ENCODE data around the gene TMEM50A.
"Not testable (repeated sequence)": the region's sequence is repeated elsewhere in the genome, so short reads cannot be mapped to it uniquely, and the experiment has no call there.

TMEM50A gene

GRCh38 chr1:25329950-25330349, 8.2 kb upstream of the TMEM50A start:
- not testable (repeated sequence) for DNase-seq (ENCODE audit: extremely low read depth in 1 of 2, low read depth in 1 of 2)

DNA sequence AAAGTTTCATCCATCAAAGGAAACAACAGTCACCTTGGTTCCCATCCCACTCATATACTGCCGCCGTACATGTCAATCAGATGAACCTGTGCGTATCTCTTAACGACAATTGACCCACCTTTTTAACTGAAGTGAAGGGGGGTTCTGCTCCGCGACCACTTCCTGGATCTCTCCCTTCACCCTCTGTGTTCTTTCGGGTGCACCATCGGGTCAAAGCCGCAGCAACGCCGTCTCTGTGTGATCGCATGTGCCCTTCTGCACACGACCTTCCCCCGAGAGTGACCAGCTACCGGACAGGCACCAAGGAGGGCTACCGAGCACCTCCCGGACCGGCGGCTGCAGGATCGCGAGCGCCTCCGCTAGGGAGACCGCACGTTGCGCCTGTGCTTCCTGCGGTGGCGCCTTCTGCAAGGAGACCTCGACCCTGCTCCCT, 1.2 kb upstream of the TMEM50A start:
- DNase-seq (ENCODE audit: extremely low read depth in 1 of 2, low read depth in 1 of 2) = not testable (repeated sequence)

DNA sequence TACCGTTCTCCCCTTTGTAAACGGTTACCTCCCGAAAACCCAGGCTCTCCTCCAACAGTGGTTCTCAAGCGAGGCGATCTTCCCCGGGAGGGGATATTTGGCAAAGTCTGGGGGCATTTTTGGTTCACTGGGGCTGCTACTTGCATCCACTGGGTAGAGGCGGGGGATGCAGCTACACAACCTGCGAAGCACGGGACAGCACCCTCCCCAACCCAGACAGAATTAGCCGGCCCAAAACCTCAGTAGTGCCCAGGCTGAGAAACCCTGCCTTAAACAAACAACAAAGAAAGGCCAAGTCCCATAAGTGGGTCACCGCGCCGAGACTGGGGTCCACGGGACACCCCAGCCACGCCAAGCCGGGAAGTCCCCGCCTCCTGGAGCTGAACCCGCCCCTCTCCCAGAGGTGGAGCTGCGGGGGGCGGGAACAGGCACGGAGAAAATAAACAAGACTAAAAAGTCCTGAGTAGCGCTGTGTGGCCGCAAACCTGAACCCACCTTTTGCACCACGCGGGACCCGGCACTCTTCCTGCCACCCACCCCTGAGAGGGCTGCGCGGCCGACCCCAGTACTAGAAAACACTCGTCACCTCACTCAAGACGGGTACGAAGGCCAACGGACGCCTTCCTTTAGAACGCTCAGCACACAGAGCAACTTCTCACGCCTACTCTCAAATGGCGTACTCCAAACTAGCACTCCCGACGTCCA, 499 bp upstream of the TMEM50A start:
- peak in 1 of 2 donors; percentile 3 for DNase-seq (ENCODE audit: extremely low read depth in 1 of 2, low read depth in 1 of 2)

DNA sequence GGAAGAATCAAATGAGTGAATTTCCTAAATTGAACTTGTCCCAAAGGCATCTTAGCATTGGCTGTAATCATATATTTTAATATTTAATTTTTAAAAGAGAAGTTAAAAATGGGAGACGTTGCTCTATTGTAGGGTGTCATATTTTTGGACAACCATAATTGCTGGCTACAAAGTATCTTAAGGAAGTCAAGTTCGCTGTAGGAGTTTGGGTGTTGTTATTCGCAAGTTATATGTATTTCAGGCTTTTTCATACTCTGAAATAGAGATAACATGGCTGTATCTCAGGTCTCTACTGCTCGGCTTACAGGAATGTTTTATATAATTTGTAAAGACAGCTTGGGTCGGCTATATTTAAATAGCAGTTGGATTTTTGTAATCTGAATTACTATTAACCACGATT, 852 bp downstream of the TMEM50A start:
- no peak for DNase-seq (ENCODE audit: extremely low read depth in 1 of 2, low read depth in 1 of 2)

DNA sequence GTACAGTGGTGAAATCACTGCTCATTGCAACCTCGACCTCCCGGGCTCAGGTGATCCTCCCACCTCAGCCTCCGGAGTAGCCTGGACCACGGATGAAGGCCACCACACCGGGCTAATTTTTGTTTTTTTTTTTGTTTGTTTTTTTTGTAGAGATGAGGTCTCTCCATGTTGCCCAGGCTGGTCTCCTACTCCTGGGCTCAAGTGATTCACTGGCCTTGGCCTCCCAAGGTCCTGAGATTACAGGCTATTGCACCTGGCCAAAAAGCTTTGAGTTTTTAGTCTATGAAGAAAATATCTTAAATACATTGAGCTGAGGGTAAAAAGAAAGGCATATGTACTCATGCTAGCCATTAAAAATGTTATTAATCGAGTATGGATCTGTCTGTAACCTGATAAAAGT, 3.6 kb downstream of the TMEM50A start:
- no peak for DNase-seq (ENCODE audit: extremely low read depth in 1 of 2, low read depth in 1 of 2)

GRCh38 chr1:25342846-25343245, 4.7 kb downstream of the TMEM50A start:
- DNase-seq (ENCODE audit: extremely low read depth in 1 of 2, low read depth in 1 of 2) = no peak

DNA sequence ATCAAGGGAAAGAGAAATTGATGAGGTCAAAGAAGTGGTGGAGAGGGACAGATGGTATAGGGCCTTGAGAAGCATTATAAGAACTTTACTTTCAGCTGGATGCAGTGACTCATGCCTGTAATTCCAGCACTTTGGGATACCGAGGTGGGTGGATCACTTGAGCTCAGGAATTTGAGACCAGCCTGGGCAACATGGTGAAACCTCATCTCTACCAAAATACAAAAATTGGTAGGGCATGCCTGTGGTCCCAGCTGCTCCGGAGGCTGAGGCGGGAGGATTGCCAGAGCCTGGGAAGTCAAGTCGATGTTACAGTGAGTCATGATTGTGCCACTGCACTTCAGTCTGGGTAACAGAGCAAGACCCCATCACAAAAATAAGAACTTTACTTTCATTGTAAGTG, 5.7 kb downstream of the TMEM50A start:
- DNase-seq (ENCODE audit: extremely low read depth in 1 of 2, low read depth in 1 of 2) = no peak

DNA sequence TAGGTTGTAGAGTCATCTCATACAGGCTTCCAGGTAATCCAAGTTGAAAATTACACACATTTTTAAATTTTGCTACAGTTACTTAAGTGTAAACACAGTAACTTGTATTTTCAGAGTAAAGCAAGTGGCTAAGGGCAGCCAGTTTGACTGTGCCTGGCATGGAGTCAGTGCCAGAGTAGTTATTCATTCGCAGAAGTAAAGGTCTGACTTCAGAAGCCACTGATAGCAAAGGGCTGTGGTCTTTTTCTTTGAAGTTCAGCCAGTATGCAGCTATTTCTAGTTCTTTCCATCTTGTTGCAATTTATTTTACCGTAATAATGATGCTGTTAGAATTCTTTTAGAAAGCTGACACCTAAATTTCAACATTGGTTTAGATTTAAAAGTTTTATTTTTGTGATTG, 9.4 kb downstream of the TMEM50A start:
- no peak for DNase-seq (ENCODE audit: extremely low read depth in 1 of 2, low read depth in 1 of 2)

DNA sequence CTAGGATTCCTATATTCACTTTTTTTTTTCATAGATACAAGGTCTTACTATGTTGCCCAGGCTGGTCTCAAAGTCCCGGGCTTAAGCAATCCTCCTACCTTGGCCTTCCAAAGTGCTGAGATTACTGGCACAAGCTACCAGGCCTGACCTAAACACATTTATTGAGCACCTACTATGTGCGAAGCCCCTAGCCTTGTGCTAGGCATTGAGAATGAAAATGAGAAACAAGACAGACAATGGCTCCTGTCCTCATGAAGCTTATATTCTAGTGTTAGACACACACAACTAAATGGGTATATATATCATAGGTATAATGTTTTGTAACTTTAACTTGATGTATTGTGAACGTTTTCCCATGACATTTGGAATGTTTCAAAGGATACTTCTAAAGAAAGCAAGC, 11.5 kb downstream of the TMEM50A start:
- DNase-seq (ENCODE audit: extremely low read depth in 1 of 2, low read depth in 1 of 2) = no peak

- no peak for DNase-seq (ENCODE audit: extremely low read depth in 1 of 2, low read depth in 1 of 2)
These were observed 17.8 kb downstream of the TMEM50A start for GRCh38 chr1:25355841-25356395.

- DNase-seq (ENCODE audit: extremely low read depth in 1 of 2, low read depth in 1 of 2) = no peak
These were observed 18.3 kb downstream of the TMEM50A start for GRCh38 chr1:25356441-25356840.

DNA sequence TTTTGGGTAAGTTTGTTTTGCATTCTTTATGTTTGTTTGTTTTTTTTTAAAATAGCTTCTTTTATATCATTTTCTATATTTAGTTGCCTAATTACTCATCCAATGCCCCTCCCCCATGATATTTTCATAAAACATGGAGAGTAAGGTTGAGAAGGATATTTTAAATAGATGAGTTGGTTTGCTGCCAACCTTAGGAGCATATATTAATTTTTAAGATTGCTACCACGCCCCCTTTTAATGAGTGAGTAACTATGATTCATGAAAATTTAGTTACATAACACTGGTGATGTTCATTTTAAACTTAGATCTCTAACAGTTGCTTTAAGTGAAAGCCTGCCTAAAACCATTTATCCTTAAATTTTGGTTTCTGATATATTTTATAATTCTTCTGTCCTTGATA, 18.7 kb downstream of the TMEM50A start:
- no peak for DNase-seq (ENCODE audit: extremely low read depth in 1 of 2, low read depth in 1 of 2)

DNA sequence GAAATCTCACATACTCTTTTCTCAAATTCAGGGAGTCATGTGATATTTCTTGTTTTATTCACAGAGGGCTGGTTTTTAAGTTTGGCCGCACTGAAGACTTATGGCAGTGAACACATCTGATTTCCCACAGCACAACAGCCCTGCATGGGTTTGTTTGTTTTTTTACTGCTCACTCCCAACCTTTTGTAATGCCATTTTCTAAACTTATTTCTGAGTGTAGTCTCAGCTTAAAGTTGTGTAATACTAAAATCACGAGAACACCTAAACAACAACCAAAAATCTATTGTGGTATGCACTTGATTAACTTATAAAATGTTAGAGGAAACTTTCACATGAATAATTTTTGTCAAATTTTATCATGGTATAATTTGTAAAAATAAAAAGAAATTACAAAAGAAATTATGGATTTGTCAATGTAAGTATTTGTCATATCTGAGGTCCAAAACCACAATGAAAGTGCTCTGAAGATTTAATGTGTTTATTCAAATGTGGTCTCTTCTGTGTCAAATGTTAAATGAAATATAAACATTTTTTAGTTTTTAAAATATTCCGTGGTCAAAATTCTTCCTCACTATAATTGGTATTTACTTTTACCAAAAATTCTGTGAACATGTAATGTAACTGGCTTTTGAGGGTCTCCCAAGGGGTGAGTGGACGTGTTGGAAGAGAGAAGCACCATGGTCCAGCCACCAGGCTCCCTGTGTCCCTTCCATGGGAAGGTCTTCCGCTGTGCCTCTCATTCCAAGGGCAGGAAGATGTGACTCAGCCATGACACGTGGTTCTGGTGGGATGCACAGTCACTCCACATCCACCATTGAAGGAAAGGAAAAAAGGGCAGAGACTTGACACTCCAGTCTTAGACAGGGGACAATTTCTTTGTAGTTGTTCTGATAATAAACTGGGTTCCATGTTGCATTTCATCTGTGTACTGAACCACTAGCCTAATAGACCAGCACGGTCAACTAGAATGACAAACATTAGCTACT, 22.8 kb downstream of the TMEM50A start:
- DNase-seq (ENCODE audit: extremely low read depth in 1 of 2, low read depth in 1 of 2) = no peak

GRCh38 chr1:25361901-25362300, 23.8 kb downstream of the TMEM50A start:
- DNase-seq (ENCODE audit: extremely low read depth in 1 of 2, low read depth in 1 of 2) = no peak

DNA sequence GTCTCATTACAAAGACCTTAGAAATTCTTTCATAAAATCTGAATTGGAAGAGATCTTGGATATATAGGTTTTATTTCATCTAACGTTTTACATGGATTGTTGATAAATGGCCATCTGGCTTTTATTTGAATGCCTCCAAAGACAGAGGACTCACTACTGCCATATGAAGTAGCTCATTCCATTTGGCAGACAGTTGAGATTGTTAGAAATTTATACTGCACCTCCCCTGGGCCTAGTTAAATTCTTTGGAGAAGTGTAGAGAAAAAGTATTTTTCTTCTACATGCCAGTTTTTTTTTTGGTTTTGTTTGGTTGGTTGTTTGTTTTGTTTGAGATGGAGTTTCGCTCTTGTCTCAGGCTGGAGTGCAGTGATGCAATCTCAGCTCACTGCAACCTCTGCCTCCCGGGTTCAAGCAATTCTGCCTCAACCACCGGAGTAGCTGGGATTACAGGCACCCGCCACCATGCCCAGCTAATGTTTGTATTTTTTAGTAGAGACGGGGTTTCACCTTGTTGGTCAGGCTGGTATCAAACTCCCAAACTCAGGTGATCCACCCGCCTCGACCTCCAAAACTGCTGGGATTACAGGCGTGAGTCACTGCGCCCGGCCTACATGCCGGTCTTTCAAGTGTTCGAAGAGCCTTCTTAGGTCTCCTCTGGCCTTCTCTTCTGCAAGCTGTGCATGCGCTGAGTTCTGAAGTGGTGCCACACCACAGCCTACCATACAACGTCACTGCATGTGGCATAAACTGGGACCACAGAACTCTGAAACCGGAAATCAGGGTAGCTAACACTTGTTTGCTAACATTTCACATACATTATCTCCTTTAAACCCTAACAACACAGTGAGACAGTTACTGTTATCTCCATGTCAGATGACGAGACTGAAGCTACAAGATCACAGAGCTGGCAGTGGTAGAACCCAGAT, 24.8 kb downstream of the TMEM50A start:
- DNase-seq (ENCODE audit: extremely low read depth in 1 of 2, low read depth in 1 of 2) = not testable (repeated sequence)

GRCh38 chr1:25369241-25369640, 31.1 kb downstream of the TMEM50A start:
- no peak for DNase-seq (ENCODE audit: extremely low read depth in 1 of 2, low read depth in 1 of 2)

- not testable (repeated sequence) for DNase-seq (ENCODE audit: extremely low read depth in 1 of 2, low read depth in 1 of 2)
These were observed 31.6 kb downstream of the TMEM50A start for GRCh38 chr1:25369691-25370271.

- DNase-seq (ENCODE audit: extremely low read depth in 1 of 2, low read depth in 1 of 2) = not testable (repeated sequence)
These were observed 33.6 kb downstream of the TMEM50A start for GRCh38 chr1:25371757-25372156.

DNA sequence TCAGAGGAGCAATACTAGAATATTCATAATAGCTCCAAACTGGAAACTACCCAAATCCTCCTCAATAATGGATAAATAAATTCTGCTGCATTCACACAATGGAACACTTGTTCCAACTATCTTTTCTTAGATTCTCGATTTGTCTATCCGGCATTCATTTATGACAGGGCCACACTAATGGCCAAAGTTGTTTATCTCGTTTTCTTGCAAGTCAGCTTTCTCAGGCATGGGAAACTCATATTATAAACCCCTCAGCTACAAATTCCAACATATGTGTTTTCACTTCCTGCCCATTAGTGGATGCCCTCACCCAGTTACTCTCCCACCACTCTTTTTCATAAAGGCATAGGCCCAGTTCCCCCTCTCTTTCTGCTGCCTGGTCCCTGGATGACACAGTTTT, 40.2 kb downstream of the TMEM50A start:
- not testable (repeated sequence) for DNase-seq (ENCODE audit: extremely low read depth in 1 of 2, low read depth in 1 of 2)

- DNase-seq (ENCODE audit: extremely low read depth in 1 of 2, low read depth in 1 of 2) = not testable (repeated sequence)
These were observed 44.4 kb downstream of the TMEM50A start for GRCh38 chr1:25382543-25382942.

Measured in stimulated activated CD8-positive, alpha-beta memory T cell treated with anti-CD3 and anti-CD28 coated beads, Interleukin-7, amount 100 ng/mL, for 48 hours (primary cell).